Measurements from ENCODE around the gene TSC22D1. TPM values are rescaled to one million over a fixed set of nuclear protein-coding genes. Genes with fewer than 3 reads are reported as not detected.

The TSC22D1 gene
- total and polyA plus RNA-seq, 2 of the 4 experiments (the other 2 are of a cell fraction): 30.8 to 42.2 TPM

- no peak for TF ChIP-seq RAD21 (IDR thresholded peaks at IDR 0.05; ENCODE audit: low read length)
- no peak for TF ChIP-seq CHD1 (IDR thresholded peaks at IDR 0.05; ENCODE audit: low read depth, low read length)
- TF ChIP-seq NFE2L2 (IDR thresholded peaks at IDR 0.05; ENCODE audit: low read depth, low read length): no peak
- H3K9me1 ChIP-seq (ENCODE audit: insufficient read depth, low read length): peaks cover 2% of the 10 kb centered on the region; the same call in 1 of the 2 replicates
- no peak overlapping the region for H2BK20ac ChIP-seq (ENCODE audit: low read depth, low read length)
Observed at GRCh38 chr13:44601586-44601985, 25.5 kb upstream of the TSC22D1 start.

More at GRCh38 chr13:44601586-44601985, 25.5 kb upstream of the TSC22D1 start:
- Histone ChIP-seq H3K4me3 (ENCODE audit: insufficient read depth, low read depth, low read length) (no peak overlapping the region), H3K23ac (ENCODE audit: low read depth, low read length) (no peak overlapping the region), H3K14ac (replicated peaks; ENCODE audit: low read depth, low read length) (no peak overlapping the region), H2BK15ac (ENCODE audit: low read depth, low read length) (no peak overlapping the region), H4K5ac (ENCODE audit: low read depth, low read length) (no peak overlapping the region), H2BK120ac (ENCODE audit: low read depth, low read length) (no peak overlapping the region), H3K79me1 (ENCODE audit: low read depth in 1 of 2, low read length in 2 of 2) (no peaks in the 10 kb centered on the region), H3K4me1 (ENCODE audit: control insufficient read depth, insufficient read depth, low read length) (peaks cover 2% of the 10 kb centered on the region), H3K18ac (ENCODE audit: low read depth, low read length) (no peak overlapping the region), H2BK5ac (ENCODE audit: low read depth, low read length, poor library complexity, severe bottlenecking) (no peak overlapping the region), H3K36me3 (ENCODE audit: control insufficient read depth, insufficient read depth, low read length) (no peaks in the 10 kb centered on the region), H3K56ac (ENCODE audit: extremely low read depth, insufficient read depth, low read length) (no peak overlapping the region), H2AFZ (replicated peaks; ENCODE audit: low read length, poor library complexity) (no peak overlapping the region), H2AK5ac (ENCODE audit: low read depth, low read length) (peak overlapping the region; percentile 24; the same call in 1 of the 2 replicates), H4K20me1 (ENCODE audit: insufficient read depth, low read length) (no peaks in the 10 kb centered on the region), H3K27ac (ENCODE audit: insufficient read depth, low read length) (no peak overlapping the region), H3K9me3 (ENCODE audit: control insufficient read depth, insufficient read depth, low read length) (no peaks in the 10 kb centered on the region), H3K4ac (ENCODE audit: low read depth, low read length) (no peak overlapping the region), H3K9ac (ENCODE audit: low read depth, low read length) (no peak overlapping the region), H4K91ac (ENCODE audit: insufficient read depth, low read depth, low read length) (no peak overlapping the region), H3K27me3 (ENCODE audit: control insufficient read depth, insufficient read depth, low read length) (no peaks in the 10 kb centered on the region), H2AK9ac (replicated peaks; ENCODE audit: low read depth, low read length, poor library complexity) (no peak overlapping the region), H3K4me2 (ENCODE audit: low read depth, low read length) (no peak overlapping the region), H4K8ac (ENCODE audit: low read depth in 2 of 2, low read length in 2 of 2) (no peak overlapping the region)
- in situ Hi-C loops (cut with MboI; ENCODE audit: low sequenced_read_pairs): no loop called here
- DNase-seq (no peak), ATAC-seq (ENCODE audit: low read depth) (no peak)
- intact Hi-C loops (cut with micrococcal nuclease): no loop called here
- dilution Hi-C loops (cut with HindIII; ENCODE audit: low sequenced_read_pairs, unreplicated experiment): no loop called here
- POLR2A ChIA-PET (ENCODE audit: unreplicated experiment): no interaction called here
- BruUV-seq (replicated peaks): no TSS peak
- WGBS, 2 experiments (ENCODE audit: extremely low coverage in 2 of 2, insufficient read length in 1 of 2): no CpG with 5 or more reads among the region's 2 CpGs
- CTCF ChIA-PET: no interaction called here

Data from IMR-90 (cell line).